ENCODE measurements around the gene PSORS1C1.

PSORS1C1 gene

DNA sequence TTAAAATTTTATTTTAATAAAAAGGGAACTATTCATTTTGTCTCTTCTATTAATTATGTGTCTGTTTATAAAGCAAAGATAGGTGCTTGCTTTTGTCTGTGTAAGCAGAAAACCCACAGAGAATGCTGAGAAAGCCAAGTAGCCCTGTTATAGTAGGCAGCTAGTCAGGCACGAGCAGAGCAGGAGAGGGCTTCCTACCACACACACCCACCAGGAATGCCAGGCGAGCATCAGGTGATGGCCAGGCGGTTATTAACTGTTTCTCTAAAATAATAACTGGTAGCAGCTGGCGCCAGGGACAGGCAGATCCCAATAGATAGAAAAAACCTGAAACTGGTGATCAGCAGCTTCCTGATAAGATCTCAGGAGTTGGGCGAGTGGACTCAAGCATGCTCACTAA lies 17.9 kb upstream of the PSORS1C1 start:
- DNase-seq, result no peak

DNA sequence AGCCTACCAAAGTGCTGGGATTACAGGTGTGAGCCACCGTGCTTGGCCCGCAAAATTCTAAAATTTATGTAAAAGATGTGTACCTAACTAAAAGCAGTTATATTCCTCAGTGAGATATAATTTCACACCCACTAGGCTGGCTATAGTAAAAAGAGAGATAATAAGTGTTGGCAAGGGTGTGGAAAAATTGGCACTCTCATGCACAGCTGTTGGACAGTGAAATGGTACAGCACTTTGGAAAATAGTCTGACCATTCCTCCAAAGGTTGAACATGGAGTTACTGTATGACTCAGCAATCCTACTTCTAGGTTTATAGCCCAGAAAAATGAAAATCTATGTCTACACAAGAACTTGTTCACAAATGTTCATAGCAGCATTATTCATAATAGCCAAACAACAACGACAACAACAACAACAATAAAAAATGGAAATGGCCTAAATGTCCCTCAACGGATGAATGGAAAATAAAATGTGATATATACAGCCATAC lies 16.1 kb upstream of the PSORS1C1 start:
- DNase-seq, result no peak

DNA sequence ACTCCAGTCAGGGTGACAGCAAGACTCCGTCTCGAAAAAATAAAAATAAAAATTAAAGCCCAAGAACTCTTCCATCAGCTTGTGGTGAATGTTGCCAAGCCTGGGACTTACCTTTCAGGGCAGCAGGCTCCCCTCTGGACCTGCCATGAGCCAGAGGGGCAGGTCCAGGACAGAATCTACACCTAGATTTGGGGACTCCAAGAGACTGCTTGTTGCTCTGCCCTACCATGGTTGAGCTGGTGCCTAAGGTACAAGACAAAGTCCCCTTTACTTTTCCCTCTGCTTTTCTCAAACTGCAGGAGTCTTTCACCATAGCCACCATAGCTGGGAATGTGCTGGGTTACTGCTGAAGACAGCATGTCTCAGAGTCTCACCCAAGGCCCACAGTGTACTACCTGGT lies 11.5 kb upstream of the PSORS1C1 start:
- no peak for DNase-seq

DNA sequence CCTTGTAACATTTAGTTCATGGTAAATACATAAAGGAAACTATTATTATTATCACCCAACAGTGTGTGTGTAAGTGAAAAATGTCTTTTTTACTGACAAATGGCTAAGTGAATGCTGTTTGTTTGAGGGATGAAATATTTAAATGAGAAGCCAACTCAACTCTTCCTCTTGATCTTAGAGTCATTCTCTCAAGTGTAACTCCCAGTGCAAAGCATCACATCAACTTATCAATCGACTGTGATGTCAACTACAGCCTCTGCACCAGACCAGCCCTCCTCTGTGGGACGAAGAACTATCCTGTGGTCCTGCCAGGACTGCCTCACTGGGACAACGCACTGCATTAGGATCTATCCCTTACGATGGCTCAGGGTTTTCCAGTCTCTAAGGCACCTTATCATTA lies 7.5 kb upstream of the PSORS1C1 start:
- no peak for DNase-seq

DNA sequence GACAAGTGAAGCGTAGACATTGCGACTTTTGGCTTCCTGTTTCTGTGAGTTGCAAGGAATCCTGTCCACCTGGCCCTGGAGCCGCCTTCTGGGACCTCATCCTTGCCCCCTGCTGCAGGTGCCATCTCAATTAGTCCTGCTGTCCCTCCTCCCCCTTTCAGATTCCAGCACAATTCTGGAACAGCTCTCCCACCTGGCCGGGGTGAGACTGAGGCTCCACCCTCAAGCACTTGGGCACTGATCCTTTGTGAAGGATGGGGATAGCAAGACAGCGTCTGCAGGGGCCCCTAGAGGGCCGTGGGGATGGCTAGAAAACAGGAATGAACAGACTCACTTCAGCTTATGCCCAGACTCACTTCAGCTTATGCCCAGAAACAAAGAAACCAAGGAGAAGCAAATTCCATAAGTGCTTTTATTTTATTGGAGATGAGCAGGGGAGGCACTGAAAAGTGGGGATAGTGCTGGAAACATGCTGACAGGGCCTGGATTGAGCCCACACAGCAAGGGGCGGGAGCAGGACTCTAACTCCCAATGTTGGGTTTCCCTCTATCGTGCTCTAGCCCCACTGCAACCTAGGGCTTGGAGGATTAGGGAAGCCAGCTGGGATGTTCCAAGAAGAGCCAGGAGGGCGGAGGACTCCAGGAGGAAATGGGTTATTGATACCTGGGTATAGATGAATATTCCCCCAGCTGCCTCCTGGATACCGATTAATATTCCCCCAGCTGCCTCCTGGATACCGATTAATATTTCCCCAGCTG lies 3.6 kb upstream of the PSORS1C1 start:
- no peak for DNase-seq

DNA sequence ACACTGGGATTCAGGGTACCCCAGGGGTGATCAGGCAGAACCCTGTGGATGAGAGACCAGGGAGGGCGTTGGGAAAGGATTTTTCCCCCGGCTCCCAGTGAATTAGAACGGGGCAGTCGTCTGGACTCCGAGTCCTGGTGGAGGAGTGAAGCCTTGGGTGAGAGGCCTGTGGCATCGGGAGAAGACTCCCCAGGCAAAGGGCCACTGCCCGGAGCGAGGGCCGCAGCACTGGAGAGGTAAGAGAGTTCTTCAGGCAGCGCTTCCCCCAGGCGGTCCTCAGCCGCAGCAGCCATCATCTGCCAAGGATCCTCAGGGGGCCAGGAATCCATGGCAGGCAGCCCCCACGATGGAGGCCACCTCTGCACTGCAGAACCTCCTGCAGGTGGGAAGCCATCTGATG lies 2.9 kb upstream of the PSORS1C1 start:
- no peak for DNase-seq

DNA sequence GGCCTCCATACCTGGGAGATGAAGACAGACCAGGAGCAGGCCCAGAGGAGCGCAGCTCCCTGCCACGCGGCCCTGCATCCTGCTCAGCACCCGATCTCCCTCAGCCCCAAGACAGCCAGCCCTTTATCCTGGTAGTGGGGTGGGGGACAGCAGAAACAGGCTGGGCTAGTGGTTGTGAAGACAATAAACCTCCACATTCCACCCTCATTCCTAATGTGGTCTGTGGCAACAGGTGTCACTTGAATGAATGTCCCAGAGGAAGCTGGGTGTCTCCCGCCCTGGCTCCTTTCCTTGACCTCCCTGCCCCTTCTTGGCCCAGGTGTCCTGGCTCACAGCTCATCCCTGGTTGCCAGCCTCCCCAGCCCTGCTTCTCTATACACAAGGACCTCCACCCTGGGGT lies 2.1 kb upstream of the PSORS1C1 start, which contains the start of gene C6orf15:
TSS of gene C6orf15 (minus strand) at position 98 of the 400 bp plus-strand sequence. CDS start at position 78, 20 bp downstream.
- no peak for DNase-seq

DNA sequence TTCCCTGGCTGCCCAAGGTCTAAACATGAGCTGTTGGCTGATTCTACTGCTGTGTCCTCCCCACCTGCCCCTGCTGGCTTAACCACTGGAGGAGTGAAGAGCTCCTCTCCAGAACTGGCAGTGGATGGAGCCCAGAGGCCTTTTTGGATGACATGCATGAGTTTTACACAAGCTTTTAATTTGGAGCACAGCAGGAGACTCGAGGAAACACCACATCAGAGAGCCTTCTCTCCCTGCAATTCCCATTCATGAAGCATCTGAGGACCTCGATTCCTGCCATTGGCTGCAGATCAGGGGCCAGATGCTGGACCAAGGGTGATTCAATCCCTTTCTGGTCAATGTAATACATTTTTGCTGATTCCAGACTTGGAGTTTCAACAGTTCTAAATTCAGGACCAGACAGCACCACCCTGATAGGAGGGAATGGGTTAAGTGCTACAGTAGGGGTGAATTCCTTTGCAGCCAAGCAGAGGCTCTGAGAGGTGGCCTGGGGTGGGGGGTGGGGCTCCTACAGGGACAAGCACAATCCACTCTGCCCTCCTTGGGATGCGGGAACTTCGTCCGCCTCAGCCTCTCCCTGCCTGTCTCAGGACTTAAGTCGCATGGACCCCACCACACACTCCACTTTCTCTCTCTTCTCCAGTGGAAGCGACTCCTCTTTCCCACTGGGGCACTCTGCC lies 599 bp upstream of the PSORS1C1 start:
- DNase-seq, result no peak

DNA sequence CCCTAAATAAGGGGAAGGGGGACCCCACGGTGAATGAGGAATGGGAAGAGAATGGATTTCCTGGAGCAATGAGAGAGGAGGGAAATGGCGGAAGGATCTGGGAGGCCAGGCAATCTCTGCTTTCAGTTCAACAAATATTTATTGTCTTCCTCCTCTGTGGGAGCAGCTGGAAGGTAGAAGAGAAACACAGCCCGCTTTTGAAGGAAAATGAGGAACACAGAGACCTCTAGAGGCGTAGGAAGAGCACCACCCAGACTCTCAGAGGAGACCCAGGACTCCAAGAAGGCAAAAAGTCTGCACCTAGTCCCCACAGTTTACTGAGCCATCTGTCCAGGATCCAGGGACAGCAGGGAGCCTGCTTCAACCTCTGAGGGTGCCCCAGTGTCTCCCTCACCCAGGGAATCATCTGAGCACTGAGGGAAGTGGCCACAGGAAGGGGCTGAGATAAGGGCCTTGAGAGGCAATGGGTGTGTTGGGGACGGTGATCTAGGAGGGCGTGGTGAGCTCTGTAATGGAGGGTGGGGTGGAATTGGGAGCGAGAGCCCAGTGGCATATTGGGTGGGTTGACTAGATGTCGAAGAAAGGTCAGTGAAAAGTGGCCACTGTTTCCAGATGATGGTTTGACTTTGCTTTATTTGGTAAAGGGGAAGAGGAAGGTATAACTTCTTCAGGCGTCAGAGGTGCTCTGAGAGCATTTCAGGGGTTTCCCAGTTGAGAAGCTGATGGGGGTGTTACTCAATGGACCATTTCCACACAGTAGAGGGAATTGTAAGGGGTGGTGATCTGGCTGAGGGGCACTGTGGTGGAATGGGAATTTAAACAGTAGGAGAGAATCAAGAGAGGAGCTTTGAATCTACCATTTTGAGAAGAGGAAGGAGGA lies 610 bp downstream of the PSORS1C1 start:
- no peak for DNase-seq

DNA sequence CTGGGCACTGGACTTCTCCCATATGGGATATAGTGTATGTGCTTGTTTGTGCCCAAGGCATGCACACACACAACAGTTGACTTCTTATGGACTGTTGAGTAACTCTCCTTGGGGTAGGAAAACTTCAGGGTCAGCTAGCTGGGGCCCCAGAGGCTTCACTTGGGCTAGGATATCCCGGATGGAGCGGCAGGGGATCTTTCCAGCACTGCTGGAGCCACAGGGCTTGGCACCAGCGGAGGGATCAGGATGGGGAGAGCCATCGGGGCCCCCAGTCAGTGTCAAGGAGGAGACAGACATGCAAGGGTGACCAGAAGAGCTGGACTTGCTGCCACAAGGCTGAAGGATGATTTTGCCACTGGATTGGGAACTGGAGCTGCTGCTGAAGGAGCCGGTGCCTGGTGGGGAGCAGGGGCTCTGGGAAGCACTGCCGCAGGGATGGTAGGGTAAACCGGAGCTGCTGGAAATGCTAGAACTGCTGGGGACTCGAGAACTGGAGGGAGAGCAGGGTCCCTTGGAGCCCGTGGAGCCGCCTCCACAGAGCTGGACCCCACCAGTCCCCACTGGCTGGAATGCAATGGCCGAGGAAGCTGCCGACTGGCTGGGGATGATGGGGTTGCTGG lies 1.5 kb downstream of the PSORS1C1 start:
- DNase-seq, result no peak

DNA sequence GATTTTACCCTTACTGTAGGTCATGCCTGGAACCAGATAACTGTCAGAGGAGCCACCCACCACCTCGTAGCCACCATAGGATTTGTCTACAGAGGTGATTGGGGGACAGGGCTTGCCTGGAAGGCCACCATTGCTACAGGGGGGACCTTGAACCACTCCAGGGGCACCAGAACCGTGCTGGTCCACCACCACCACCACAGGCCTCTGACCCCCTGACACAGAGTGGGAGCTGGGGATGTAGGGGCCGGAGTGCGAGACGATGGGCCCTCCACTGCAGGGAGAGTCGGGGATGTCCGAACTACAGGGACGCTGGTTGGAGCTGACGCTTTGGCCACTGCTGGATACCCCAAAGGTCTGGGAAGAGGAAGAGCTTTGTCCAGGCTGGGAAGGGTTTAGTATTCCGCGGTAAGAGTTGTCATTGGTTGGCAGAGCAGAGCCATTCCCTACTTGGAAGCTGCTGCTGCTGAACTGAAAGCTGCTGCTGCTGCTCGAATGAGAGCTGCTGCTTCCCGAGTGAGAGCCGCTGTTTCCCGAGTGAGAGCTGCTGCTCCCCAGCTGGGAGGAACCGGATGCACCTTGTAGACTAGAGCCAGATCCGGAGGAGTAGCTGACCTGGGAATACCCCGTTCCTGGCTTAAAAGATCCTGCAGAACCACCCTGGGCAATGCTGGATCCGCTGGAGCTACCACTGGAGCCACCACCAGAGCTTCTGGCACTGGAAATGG lies 2.2 kb downstream of the PSORS1C1 start:
- no peak for DNase-seq

DNA sequence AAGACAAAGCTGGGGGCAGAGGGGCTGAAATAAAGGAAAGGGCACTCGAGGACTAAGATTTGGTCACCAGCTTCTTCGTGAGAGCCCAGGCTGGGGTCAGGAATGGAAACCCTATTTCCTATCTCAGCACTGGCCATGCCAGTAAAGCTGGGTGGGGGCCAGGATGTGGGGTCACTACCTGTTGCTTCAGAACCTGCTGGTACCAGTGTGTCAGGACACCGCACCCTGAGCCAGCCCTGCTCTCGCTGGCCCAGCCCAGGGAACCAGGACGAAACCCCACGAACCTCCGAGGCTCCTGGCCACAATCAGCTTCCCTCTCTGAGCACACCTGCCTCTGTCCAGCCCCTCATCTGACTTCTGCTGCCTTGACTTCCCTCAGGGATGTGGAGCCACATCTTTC lies 3.6 kb downstream of the PSORS1C1 start:
- no peak for DNase-seq

DNA sequence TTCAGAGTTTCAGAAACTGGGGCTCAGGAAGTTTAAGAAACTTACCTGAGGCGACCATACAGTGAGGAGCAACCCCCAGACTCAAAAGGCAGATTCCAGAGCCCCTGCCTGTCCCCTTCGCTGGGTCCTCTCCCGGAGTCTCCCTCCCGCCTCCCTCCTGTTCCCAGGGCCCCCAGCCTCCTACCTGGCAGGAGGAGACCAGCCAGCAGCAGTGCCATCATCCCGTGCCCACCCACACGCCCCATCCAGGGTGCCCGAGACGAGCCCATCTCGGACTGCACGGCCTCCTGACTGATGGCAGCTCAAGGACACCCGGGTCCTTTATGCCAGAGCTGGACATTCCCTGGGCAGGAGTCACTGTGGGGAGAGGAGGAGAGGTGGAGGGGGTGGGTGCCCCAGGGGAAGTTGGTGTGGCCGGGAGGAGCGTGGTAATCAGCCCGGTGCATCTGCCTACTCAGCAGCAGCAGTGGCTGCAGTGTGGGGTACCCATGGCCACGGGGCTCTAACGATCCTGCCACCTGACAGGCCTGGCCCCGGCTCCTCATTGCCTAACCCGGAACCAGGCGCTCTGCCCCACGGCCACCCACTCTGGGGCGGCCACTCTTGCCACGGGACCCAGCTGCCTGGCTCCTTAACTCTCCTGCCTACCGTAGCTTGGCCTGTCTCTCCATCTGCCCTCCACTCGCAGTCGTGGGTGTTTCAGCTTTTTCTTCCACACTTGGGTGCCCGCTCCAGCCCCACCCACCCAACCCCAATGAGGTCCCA lies 5.7 kb downstream of the PSORS1C1 start, which contains the start of gene CDSN:
TSS of gene CDSN (minus strand) at position 296 of the 765 bp plus-strand sequence. CDS start at position 269, 27 bp downstream.
- no peak for DNase-seq

DNA sequence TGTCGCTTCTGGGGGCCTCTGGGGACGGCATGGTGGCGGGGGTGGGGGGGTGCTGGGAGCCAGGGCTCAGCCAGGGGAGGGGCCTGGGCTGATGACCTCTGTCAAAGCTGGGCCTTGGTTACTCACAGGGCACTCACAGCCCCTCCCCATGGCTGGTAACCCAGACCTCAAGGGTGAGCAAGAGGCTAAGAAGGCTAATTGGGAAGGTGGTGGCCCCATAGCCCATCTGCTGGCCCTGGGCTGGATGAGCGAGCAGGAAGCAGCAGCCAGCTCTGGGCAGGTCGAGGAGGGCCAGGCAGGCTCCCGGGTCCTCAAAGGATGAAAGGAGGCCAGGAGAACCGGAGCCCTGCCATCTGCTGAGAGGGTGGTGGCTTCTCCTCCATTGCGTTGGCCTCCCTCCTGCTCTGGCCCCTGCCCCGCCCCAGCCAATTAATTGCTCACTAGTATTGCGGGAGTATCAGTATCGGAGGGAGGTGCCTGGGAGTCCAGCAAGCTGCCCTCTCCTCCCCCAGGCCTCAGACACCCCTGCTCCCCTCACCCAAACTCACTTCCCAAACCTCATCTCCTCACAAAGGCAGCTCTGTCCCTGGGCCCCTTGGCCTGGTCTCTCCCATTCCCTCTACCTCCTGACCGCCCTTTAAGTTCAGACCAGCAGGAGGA lies 6.7 kb downstream of the PSORS1C1 start:
- DNase-seq, result no peak

DNA sequence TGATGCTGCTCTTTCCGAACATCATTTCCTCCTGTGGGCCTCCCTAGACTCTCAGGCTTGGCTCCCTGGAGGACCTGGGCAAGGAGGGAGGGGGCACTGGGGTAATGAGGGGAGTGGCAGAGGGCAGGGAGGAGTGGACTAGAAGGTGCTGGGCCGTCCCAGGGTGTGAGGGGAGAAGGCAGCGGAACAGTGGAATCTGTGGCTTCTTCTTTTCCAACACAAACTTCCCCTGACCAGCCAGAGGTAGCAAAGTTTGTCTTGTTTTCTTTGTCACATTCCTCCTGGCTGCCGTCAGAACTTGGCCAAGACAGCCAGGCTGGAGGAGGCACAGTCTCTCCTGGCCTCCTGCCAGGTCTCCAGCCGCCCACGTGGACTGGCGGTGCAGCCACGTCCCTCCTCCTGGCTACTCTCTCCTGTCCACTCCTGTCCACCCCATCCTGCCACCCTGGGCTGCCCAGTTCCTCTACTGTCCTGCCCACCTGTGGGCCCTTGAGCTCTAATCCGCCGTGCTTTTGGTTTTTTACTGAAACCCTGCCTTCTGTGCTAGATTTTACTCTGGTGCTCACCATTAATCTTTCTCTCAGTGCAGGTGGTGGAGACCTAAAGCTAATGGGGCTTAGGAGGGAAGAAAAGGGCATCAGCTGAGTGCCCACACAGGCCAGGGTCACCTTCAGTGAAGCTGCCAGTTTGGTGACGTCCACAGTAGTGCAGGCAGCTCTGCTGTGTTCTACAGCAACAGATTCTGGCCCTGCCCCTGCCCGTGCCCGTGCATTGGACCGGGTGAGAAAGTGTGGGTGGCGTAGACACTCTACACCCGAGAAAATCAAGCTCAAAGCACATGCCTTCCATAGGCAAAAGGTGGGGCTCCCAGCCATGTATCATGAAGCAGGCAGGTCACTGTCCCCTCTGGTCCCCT lies 8.4 kb downstream of the PSORS1C1 start:
- DNase-seq, result no peak

DNA sequence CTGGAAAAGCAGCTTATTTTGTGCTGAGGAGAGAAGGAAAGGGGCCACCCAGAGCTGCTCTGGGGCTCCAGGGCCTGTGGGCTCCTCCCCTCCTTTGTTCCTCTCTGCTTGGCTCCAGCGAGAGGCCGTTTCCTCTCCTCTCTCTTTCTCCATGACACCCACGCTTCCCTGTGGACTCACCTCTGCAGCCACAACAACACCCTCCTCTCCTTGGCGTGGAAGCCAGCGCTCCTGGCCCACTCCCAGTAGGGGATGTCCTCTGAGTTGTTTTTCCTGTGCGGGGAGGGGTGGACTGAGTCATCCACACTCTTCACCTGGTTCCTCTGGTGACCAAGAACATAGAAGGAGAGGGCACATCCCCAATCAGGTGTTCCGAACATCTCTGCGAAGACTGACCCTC lies 10.6 kb downstream of the PSORS1C1 start:
- DNase-seq, result no peak

DNA sequence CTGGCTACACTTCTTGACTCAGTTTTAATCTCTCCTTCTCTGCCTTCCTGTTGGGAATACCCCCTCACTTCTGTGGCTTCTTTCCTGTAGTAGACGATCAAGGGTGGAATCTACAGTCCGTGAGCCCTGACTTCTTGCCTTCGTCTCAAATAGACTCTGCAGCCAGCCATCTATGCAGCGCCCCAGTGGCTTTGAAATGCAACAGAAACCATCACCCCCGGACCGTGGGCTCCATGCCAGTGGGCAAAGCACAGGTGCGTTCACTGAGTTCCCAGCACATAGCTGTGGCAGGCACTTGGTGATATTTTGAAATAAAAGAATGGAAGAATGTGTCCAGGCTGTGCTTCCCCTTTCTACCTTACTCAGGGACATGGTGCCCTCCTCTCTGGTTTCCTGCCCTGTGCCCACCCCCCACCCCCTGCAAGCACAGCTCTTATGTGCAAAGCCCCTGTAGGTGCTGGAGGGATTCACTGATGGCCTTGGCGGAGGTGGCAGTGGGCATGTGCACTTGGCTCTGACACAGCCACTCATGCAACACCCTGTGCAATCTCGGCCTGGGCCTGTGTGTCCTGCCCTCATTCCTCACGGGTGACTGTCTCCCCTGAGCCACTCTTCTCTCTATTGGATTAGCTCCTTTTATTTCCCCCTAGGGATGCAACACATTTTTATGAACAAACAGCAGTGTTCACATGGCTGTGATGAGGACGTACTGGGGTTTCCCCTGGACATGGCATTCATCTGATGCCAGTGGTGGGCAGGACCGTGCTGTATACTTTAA lies 11.2 kb downstream of the PSORS1C1 start:
- DNase-seq, result no peak

DNA sequence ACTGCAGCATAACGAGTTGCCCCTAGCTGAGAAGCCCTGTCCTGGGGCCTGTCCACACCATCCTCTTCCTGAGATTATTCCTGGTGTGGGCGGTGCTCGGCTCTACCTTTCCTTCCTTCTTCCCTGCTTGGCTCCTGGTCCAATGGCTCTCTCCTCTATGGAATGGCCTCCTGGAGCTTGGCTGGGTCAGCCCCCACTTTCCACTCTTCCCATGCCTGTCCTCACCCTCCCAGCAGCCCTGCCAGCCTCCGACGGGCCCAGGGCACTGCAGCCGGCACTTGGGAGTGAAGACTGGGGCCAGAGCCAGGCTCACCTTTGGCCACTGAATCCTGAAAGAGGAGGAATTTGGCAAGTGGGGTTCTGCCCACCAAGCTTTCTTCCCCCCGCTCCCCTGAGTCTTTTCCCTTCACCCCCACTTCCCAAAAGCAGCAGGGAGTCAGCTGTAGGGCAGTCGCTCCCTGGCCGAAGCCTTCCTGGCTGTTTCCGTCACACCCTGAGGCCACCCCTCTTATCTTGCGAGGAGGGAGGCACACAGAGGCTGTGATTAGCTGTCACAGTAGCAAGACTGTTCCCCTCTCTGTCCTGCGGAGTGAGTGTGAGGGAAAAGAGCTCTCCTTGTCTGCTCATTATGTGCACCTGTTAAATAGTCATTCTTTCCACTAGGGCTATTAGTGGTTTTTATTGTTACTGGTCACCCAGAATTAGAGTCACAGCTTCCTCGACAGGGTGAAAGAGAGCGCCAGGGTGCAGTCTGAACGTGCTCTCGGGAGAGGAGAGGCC lies 12.0 kb downstream of the PSORS1C1 start:
- DNase-seq, result no peak

Data from NCI-H748 treated with DMSO at 0.1 percent for 48 hours (cell line).